Chondrocyte (in vitro differentiated cells): ENCODE measurements around the gene ZNF600. TPM values are rescaled to one million over a fixed set of nuclear protein-coding genes. Genes with fewer than 3 reads are reported as not detected.
"Not testable (repeated sequence)": the region's sequence is repeated elsewhere in the genome, so short reads cannot be mapped to it uniquely, and the experiment has no call there.

ENCODE experiments used
- DNase-seq: peaks from one replicate; pipeline ENCODE4 v3.0.0; 2021; ENCODE audit warnings: mixed read lengths, low spot score
- H3K27ac Mint-ChIP-seq: one replicate; pipeline ENCODE4 v1.8.0; 2021; ENCODE audit warnings: mild to moderate bottlenecking, moderate library complexity, mixed read lengths; ENCODE audit not compliant: unreplicated experiment
- H3K27me3 Mint-ChIP-seq: 2 replicates; pipeline ENCODE4 v1.8.0; 2021; ENCODE audit warnings: low read depth, mixed read lengths
- H3K36me3 Mint-ChIP-seq: 2 replicates; pipeline ENCODE4 v1.8.0; 2021; ENCODE audit warnings: low read depth, mixed read lengths
- H3K4me1 Mint-ChIP-seq: 2 replicates; pipeline ENCODE4 v1.8.0; 2021; ENCODE audit warnings: low read depth, mild to moderate bottlenecking, mixed read lengths
- H3K4me3 Mint-ChIP-seq: one replicate; pipeline ENCODE4 v1.8.0; 2021; ENCODE audit warnings: mild to moderate bottlenecking, moderate library complexity, mixed read lengths; ENCODE audit not compliant: unreplicated experiment
- H3K9me3 Mint-ChIP-seq: 2 replicates; pipeline ENCODE4 v1.8.0; 2021; ENCODE audit warnings: low read depth, mixed read lengths
- CTCF ChIP-seq: fragments of 200-600 bp; sonication (generic); IDR thresholded peaks from 2 replicates; pipeline ENCODE4 v1.5.0; 2021; ENCODE audit warnings: antibody characterized with exemption, mild to moderate bottlenecking, moderate library complexity
- total RNA-seq: library from RNA; stranded (reverse); gene quantifications from 3 replicates; pipeline ENCODE4 v1.2.1, GENCODE V29; 2021

Gene ZNF600
- total RNA-seq, 1 donor from 2014 or later: 8.3 TPM

- peaks cover 11% of the 10 kb centered on the region for H3K36me3 Mint-ChIP-seq
- H3K27me3 Mint-ChIP-seq, DNase-seq, H3K9me3 Mint-ChIP-seq: not testable (repeated sequence)
- H3K4me3 Mint-ChIP-seq: peak within 1 kb of the TSS; percentile 93
- H3K27ac Mint-ChIP-seq: peak within 1 kb of the TSS; percentile 86
- peak; percentile 11 for TF ChIP-seq CTCF
- peaks cover 10% of the 10 kb centered on the region for H3K4me1 Mint-ChIP-seq
These were observed 34.8 kb upstream of the ZNF600 start, which contains the start of gene ZNF28 for GRCh38 chr19:52821204-52821960. TSS of gene ZNF28 (minus strand) at chr19:52821633. CDS start at chr19:52817958, 3,675 bp downstream.

GRCh38 chr19:52820472-52821203, 34.0 kb upstream of the ZNF600 start:
- not testable (repeated sequence) for DNase-seq, H3K27me3 Mint-ChIP-seq, H3K9me3 Mint-ChIP-seq
- H3K4me3 Mint-ChIP-seq: peak overlapping the region; percentile 93
- H3K27ac Mint-ChIP-seq: peak overlapping the region; percentile 86
- peaks cover 10% of the 10 kb centered on the region for H3K4me1 Mint-ChIP-seq
- H3K36me3 Mint-ChIP-seq: peaks cover 12% of the 10 kb centered on the region

GRCh38 chr19:52809801-52810200, 23.2 kb upstream of the ZNF600 start:
- peaks cover 46% of the 10 kb centered on the region for H3K36me3 Mint-ChIP-seq
- H3K27ac Mint-ChIP-seq: no peak overlapping the region
- no peaks in the 10 kb centered on the region for H3K4me1 Mint-ChIP-seq
- H3K4me3 Mint-ChIP-seq: no peak overlapping the region
- no peak for DNase-seq
- H3K27me3 Mint-ChIP-seq: no peaks in the 10 kb centered on the region
- H3K9me3 Mint-ChIP-seq: peaks cover 23% of the 10 kb centered on the region
- TF ChIP-seq CTCF: no peak

GRCh38 chr19:52799950-52800640, 13.5 kb upstream of the ZNF600 start:
- Mint-ChIP-seq H3K9me3 (peaks cover 74% of the 10 kb centered on the region), H3K36me3 (peaks cover 80% of the 10 kb centered on the region)
- not testable (repeated sequence) for H3K27ac Mint-ChIP-seq, H3K4me1 Mint-ChIP-seq, H3K4me3 Mint-ChIP-seq, DNase-seq, H3K27me3 Mint-ChIP-seq

GRCh38 chr19:52789440-52789839, 2.8 kb upstream of the ZNF600 start:
- H3K4me1 Mint-ChIP-seq: peaks cover 18% of the 10 kb centered on the region
- no peak overlapping the region for H3K27ac Mint-ChIP-seq
- TF ChIP-seq CTCF: no peak
- no peaks in the 10 kb centered on the region for H3K27me3 Mint-ChIP-seq
- H3K36me3 Mint-ChIP-seq: peaks cover 5% of the 10 kb centered on the region
- H3K9me3 Mint-ChIP-seq: peaks cover 28% of the 10 kb centered on the region
- H3K4me3 Mint-ChIP-seq: no peak overlapping the region
- no peak for DNase-seq

GRCh38 chr19:52786078-52786463, 520 bp downstream of the ZNF600 start:
- no peak for DNase-seq
- peak overlapping the region; percentile 83 for H3K27ac Mint-ChIP-seq
- no peaks in the 10 kb centered on the region for H3K27me3 Mint-ChIP-seq
- H3K36me3 Mint-ChIP-seq: peaks cover 4% of the 10 kb centered on the region
- peaks cover 5% of the 10 kb centered on the region for H3K9me3 Mint-ChIP-seq
- TF ChIP-seq CTCF: no peak
- peaks cover 18% of the 10 kb centered on the region for H3K4me1 Mint-ChIP-seq
- H3K4me3 Mint-ChIP-seq: peak overlapping the region; percentile 88
